GM19463 (cell line): Measurements from ENCODE around the gene SCP2.

Source experiments
- ATAC-seq: cut with Tn5 transposase; IDR thresholded peaks from one replicate; pipeline ENCODE4 v1.9.1; 2021; ENCODE audit warnings: mild to moderate bottlenecking, moderate library complexity; ENCODE audit not compliant: unreplicated experiment

Gene SCP2

GRCh38 chr1:53066488-53066887 is 139.4 kb downstream of the SCP2 start:
- no peak for ATAC-seq

- ATAC-seq, result no peak
These were observed 140.0 kb downstream of the SCP2 start for GRCh38 chr1:53066891-53067738.

- ATAC-seq, result no peak
These were observed 140.8 kb downstream of the SCP2 start for GRCh38 chr1:53067886-53068285.

- ATAC-seq, result no peak
These were observed 141.4 kb downstream of the SCP2 start for GRCh38 chr1:53068314-53069099.

GRCh38 chr1:53069265-53069662 is 142.2 kb downstream of the SCP2 start:
- ATAC-seq, result no peak

GRCh38 chr1:53069663-53070327 is 142.7 kb downstream of the SCP2 start:
- ATAC-seq, result no peak

GRCh38 chr1:53070621-53071020 is 143.5 kb downstream of the SCP2 start:
- no peak for ATAC-seq

- ATAC-seq, result no peak
These were observed 144.2 kb downstream of the SCP2 start for GRCh38 chr1:53071167-53071865.

GRCh38 chr1:53071915-53072314 is 144.8 kb downstream of the SCP2 start:
- no peak for ATAC-seq

GRCh38 chr1:53073287-53073686 is 146.2 kb downstream of the SCP2 start:
- ATAC-seq, result no peak

- no peak for ATAC-seq
These were observed 146.8 kb downstream of the SCP2 start for GRCh38 chr1:53073868-53074311.

- ATAC-seq, result no peak
These were observed 147.5 kb downstream of the SCP2 start for GRCh38 chr1:53074313-53075154.

- ATAC-seq, result no peak
These were observed 148.1 kb downstream of the SCP2 start for GRCh38 chr1:53075206-53075605.

GRCh38 chr1:53075761-53076163 is 148.7 kb downstream of the SCP2 start:
- no peak for ATAC-seq

GRCh38 chr1:53076165-53076564 is 149.1 kb downstream of the SCP2 start:
- no peak for ATAC-seq

- ATAC-seq, result no peak
These were observed 149.9 kb downstream of the SCP2 start for GRCh38 chr1:53076721-53077598.

- ATAC-seq, result no peak
These were observed 150.5 kb downstream of the SCP2 start for GRCh38 chr1:53077599-53077965.

GRCh38 chr1:53078333-53079101 is 151.4 kb downstream of the SCP2 start:
- ATAC-seq, result no peak
